Measurements from ENCODE around the gene PKNOX2. TPM values are rescaled to one million over a fixed set of nuclear protein-coding genes. Genes with fewer than 3 reads are reported as not detected.

PKNOX2 gene
- total RNA-seq, 1 donor from 2014 or later, result 12.1 TPM

DNA sequence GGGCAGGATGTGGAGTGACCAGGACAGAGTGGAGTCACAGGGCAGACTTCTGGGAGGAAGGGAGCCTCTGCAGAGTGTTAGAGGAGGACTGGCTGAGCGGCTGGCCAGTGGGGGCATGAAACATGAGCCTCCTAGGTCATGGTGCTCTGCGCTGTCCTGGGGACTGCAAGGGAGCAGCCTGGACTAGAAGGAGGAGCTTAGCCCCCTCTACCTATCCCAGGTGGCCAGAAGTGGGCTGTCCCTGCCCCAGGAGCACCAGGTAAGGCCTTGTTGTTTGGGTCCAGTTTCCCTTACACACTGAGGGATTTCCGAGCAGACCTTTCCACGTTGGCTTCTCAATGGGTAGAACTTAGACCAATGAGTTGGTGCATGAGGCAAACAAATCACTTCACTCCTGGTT, 7.4 kb downstream of the PKNOX2 start:
- no peaks in the 10 kb centered on the region for H3K9me3 ChIP-seq
- no peaks in the 10 kb centered on the region for H3K27me3 ChIP-seq
- H3K4me3 ChIP-seq, result no peak overlapping the region
- intact Hi-C loops (cut with DNase I), result no loop called here
- TF ChIP-seq CTCF (IDR thresholded peaks at IDR 0.05), result no peak
- H3K4me1 ChIP-seq, result peaks cover 12 to 43% of the 10 kb centered on the region in 2 donors
- no peak for DNase-seq (ENCODE audit: low spot score in 2 of 2)
- no peak overlapping the region for H3K27ac ChIP-seq
- no peaks in the 10 kb centered on the region for H3K36me3 ChIP-seq

DNA sequence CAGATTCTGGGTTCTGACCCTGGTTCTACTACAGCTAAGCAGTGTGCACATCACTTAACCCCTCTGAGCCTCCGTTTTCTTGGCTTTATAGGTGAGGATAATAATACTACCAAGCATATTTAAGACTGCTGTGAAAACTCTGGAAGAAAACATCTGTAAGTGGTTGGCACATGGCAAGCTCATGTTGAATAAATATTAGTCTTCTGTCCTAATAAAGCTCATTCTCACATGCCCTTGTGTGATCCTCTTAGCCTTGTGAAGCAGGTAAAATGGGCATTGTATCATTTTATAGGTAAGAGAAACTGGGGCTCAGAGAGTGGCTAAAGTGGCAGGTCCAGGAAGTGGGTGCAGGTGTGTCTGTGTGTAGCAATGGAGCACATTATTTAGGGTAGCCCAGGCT, 8.5 kb downstream of the PKNOX2 start:
- H3K4me3 ChIP-seq, result no peak overlapping the region
- TF ChIP-seq CTCF (IDR thresholded peaks at IDR 0.05), result no peak
- H3K27me3 ChIP-seq, result no peaks in the 10 kb centered on the region
- H3K36me3 ChIP-seq, result no peaks in the 10 kb centered on the region
- H3K27ac ChIP-seq, result no peak overlapping the region
- intact Hi-C loops (cut with DNase I), result no loop called here
- no peaks in the 10 kb centered on the region for H3K9me3 ChIP-seq
- DNase-seq (ENCODE audit: low spot score in 2 of 2), result no peak
- peaks cover 4 to 34% of the 10 kb centered on the region in 2 donors for H3K4me1 ChIP-seq

- peaks cover 4 to 29% of the 10 kb centered on the region in 2 donors for H3K4me1 ChIP-seq
- no peaks in the 10 kb centered on the region for H3K36me3 ChIP-seq
- H3K27me3 ChIP-seq, result no peaks in the 10 kb centered on the region
- no peak overlapping the region for H3K4me3 ChIP-seq
- H3K27ac ChIP-seq, result no peak overlapping the region
- intact Hi-C loops (cut with DNase I), result no loop called here
- H3K9me3 ChIP-seq, result no peaks in the 10 kb centered on the region
- no peak for TF ChIP-seq CTCF (IDR thresholded peaks at IDR 0.05)
- DNase-seq (ENCODE audit: low spot score in 2 of 2), result no peak
Measured at GRCh38 chr11:125173556-125173955, 9.0 kb downstream of the PKNOX2 start.

- no peaks in the 10 kb centered on the region for H3K9me3 ChIP-seq
- intact Hi-C loops (cut with DNase I), result no loop called here
- no peaks in the 10 kb centered on the region for H3K36me3 ChIP-seq
- H3K27ac ChIP-seq, result no peak overlapping the region
- no peak overlapping the region for H3K4me3 ChIP-seq
- TF ChIP-seq CTCF (IDR thresholded peaks at IDR 0.05), result no peak
- DNase-seq (ENCODE audit: low spot score in 2 of 2), result no peak
- no peaks in the 10 kb centered on the region for H3K27me3 ChIP-seq
- peaks cover 4 to 28% of the 10 kb centered on the region in 2 donors for H3K4me1 ChIP-seq
Measured at GRCh38 chr11:125174057-125174456, 9.5 kb downstream of the PKNOX2 start.

DNA sequence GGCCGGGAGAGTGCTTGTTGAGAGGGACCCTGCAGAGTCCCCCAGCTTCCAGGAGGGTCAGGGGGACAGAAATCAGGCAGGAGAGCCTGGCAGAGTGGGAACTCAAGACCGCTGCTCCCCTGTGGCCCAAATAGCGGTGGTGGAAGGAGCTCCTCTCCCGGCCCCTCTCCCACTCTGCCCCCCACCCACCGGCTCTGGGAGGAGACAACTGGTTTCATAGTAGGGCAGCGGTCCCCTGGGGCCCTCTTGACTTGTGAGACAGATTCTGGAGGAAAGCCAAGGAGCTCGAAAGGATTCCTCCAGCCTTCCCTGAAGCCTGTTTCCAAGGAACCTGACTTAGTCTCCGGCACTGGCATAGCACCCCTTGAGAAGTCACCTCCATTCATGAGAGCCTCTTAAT, 10.1 kb downstream of the PKNOX2 start:
- no peak for DNase-seq (ENCODE audit: low spot score in 2 of 2)
- Histone ChIP-seq H3K36me3 (no peaks in the 10 kb centered on the region), H3K9me3 (no peaks in the 10 kb centered on the region), H3K27ac (no peak overlapping the region), H3K4me1 (peaks cover 4 to 22% of the 10 kb centered on the region in 2 donors), H3K4me3 (no peak overlapping the region), H3K27me3 (no peaks in the 10 kb centered on the region)
- no peak for TF ChIP-seq CTCF (IDR thresholded peaks at IDR 0.05)
- intact Hi-C loops (cut with DNase I), result no loop called here

DNA sequence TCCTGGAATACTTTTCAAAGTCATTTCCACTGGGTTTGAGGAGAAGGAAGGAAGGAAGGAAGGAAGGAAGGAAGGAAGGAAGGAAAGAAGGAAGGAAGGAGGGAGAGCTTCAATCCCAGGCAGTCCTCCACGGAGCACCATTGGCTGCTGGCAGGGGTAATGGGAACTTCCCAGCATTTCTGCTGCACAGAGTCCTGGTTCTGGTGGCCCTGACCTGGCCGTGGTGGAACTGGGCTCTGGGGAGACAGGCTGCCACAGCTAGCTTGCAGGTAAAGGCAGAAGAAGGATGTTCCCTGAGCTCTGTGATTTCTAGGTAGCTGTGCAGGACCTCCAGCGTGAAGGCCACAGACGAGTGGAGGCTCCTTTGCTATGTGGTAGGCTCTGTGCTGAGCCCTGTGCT, 10.6 kb downstream of the PKNOX2 start:
- H3K27me3 ChIP-seq, result no peaks in the 10 kb centered on the region
- no peak overlapping the region for H3K4me3 ChIP-seq
- no peak overlapping the region for H3K27ac ChIP-seq
- intact Hi-C loops (cut with DNase I), result no loop called here
- no peak for DNase-seq (ENCODE audit: low spot score in 2 of 2)
- no peak for TF ChIP-seq CTCF (IDR thresholded peaks at IDR 0.05)
- H3K36me3 ChIP-seq, result no peaks in the 10 kb centered on the region
- H3K9me3 ChIP-seq, result no peaks in the 10 kb centered on the region
- peaks cover 4 to 19% of the 10 kb centered on the region in 2 donors for H3K4me1 ChIP-seq

All from ascending aorta (tissue), 2 donors.